Keratinocyte (primary cell): ENCODE measurements around the gene DPYD. TPM values are rescaled to one million over a fixed set of nuclear protein-coding genes. Genes with fewer than 3 reads are reported as not detected.

Experiments
- DNase-seq: peaks from one replicate; pipeline ENCODE4 v3.0.0-alpha.2; 2011; ENCODE audit warnings: low read depth, missing footprints, low spot score
- FAIRE-seq: peaks from 2 replicates; lab custom pipeline; 2011; peaks lifted over from hg19 to GRCh38; lab: Jason Lieb, UNC
- H2AFZ ChIP-seq: 2 replicates; pipeline ENCODE4 v1.6.0; 2012; ENCODE audit warnings: low read length, control low read depth, inconsistent platforms; ENCODE audit not compliant: control insufficient read depth
- H3K27ac ChIP-seq: 2 replicates; pipeline ENCODE4 v1.5.1; 2011; ENCODE audit warnings: low read length; ENCODE audit not compliant: control insufficient read depth, insufficient read depth
- H3K27me3 ChIP-seq: 3 replicates; pipeline ENCODE4 v1.6.0; 2011; ENCODE audit warnings: low read length; ENCODE audit not compliant: control insufficient read depth, insufficient read depth; ENCODE audit errors: extremely low read depth
- H3K36me3 ChIP-seq, 2 experiments: 2 replicates in 1 of 2; 3 replicates in 1 of 2; pipeline ENCODE4 v1.5.1; 2011; ENCODE audit warnings: low read length in 2 of 2, mild to moderate bottlenecking in 1 of 2; ENCODE audit not compliant: control insufficient read depth in 2 of 2, insufficient read depth in 2 of 2; ENCODE audit errors: extremely low read depth in 1 of 2
- H3K4me1 ChIP-seq: 3 replicates; pipeline ENCODE4 v1.5.1; 2011; ENCODE audit warnings: low read length; ENCODE audit not compliant: control insufficient read depth, insufficient read depth; ENCODE audit errors: extremely low read depth
- H3K4me2 ChIP-seq: 3 replicates; pipeline ENCODE4 v1.6.0; 2011; ENCODE audit warnings: low read depth, low read length; ENCODE audit not compliant: control insufficient read depth, insufficient read depth; ENCODE audit errors: extremely low read depth
- H3K4me3 ChIP-seq, 3 experiments: fragments of 200-600 bp in 1 of 3; sonication (generic) in 1 of 3; 2 replicates in 2 of 3; 3 replicates in 1 of 3; pipeline ENCODE4 v1.5.1; 2011 to 2016; ENCODE audit warnings: low read length in 3 of 3, mild to moderate bottlenecking in 3 of 3, control low read depth in 2 of 3, inconsistent platforms in 1 of 3, low read depth in 1 of 3, mixed read lengths in 1 of 3, mixed run types in 1 of 3, moderate library complexity in 1 of 3; ENCODE audit not compliant: control insufficient read depth in 2 of 3, insufficient read depth in 2 of 3; ENCODE audit errors: extremely low read depth in 1 of 3
- H3K79me2 ChIP-seq: 2 replicates; pipeline ENCODE4 v1.6.0; 2012; ENCODE audit warnings: low read length; ENCODE audit not compliant: control insufficient read depth, insufficient read depth
- H3K9ac ChIP-seq: 3 replicates; pipeline ENCODE4 v1.6.0; 2011; ENCODE audit warnings: low read length; ENCODE audit not compliant: control insufficient read depth, insufficient read depth; ENCODE audit errors: extremely low read depth
- H3K9me1 ChIP-seq: 3 replicates; pipeline ENCODE4 v1.6.0; 2011; ENCODE audit warnings: low read length; ENCODE audit not compliant: control insufficient read depth, insufficient read depth; ENCODE audit errors: extremely low read depth
- H3K9me3 ChIP-seq: 2 replicates; pipeline ENCODE4 v1.5.1; 2012; ENCODE audit warnings: low read depth, low read length; ENCODE audit not compliant: control insufficient read depth
- H4K20me1 ChIP-seq: 3 replicates; pipeline ENCODE4 v1.6.0; 2011; ENCODE audit warnings: low read length; ENCODE audit not compliant: control insufficient read depth, insufficient read depth; ENCODE audit errors: extremely low read depth
- CTCF ChIP-seq, 3 experiments: IDR thresholded peaks in 1 of 3; conservative IDR thresholded peaks in 1 of 3; optimal IDR thresholded peaks in 1 of 3; 2 replicates in 2 of 3; 3 replicates in 1 of 3; pipeline versions ENCODE3 to v1.5.1; 2011; ENCODE audit warnings: low read length in 3 of 3, mild to moderate bottlenecking in 3 of 3, moderate library complexity in 2 of 3, control low read depth in 1 of 3, inconsistent platforms in 1 of 3; ENCODE audit not compliant: insufficient read depth in 2 of 3; ENCODE audit errors: extremely low read depth in 1 of 3
- EZH2 ChIP-seq: IDR thresholded peaks from one replicate; pipeline ENCODE4 v1.6.1; 2012; ENCODE audit warnings: inconsistent platforms, mild to moderate bottlenecking, low read length, moderate library complexity
- dilution Hi-C: fragments of 300-500 bp; cut with MboI; formaldehyde crosslinking; loops from one replicate; pipeline ENCODE4 v1.7.0; 2020; ENCODE audit warnings: low sequenced_read_pairs; ENCODE audit not compliant: extremely low pct_ligation_motif_present
- polyA plus RNA-seq, 5 experiments: library from polyadenylated mRNA; depleted of rRNA in 3 of 5; stranded (reverse) in 3 of 5; stranded (forward) in 1 of 5; unstranded in 1 of 5; fragments of >200 nt; gene quantifications; 1 replicate in 1 of 5; 2 replicates in 3 of 5; 3 replicates in 1 of 5; pipeline versions ENCODE4 v1.2.1 to v1.2.3, GENCODE V29; 2011 to 2012; ENCODE audit warnings: missing spikeins in 2 of 5, low read depth in 1 of 5, low replicate concordance in 1 of 5

Gene DPYD
- polyA plus RNA-seq, 1 donor (not counting 4 experiments of a cell fraction or from before 2014, with no cell fraction given): 1.9 TPM

GRCh38 chr1:97778718-97779117, 142.1 kb downstream of the DPYD start:
- no peak overlapping the region for H3K4me3 ChIP-seq
- DNase-seq (no peak), FAIRE-seq (no peak)
- no peaks in the 10 kb centered on the region for H3K36me3 ChIP-seq
- H4K20me1 ChIP-seq: no peaks in the 10 kb centered on the region
- H3K27me3 ChIP-seq: no peaks in the 10 kb centered on the region
- H3K4me1 ChIP-seq: no peaks in the 10 kb centered on the region
- no peak overlapping the region for H3K27ac ChIP-seq
- dilution Hi-C loops: no loop called here
- no peak overlapping the region for H3K4me2 ChIP-seq
- no peak overlapping the region for H3K9ac ChIP-seq
- TF ChIP-seq CTCF (optimal IDR thresholded peaks at IDR 0.05 in 1 of 3, IDR thresholded peaks at IDR 0.05 in 1 of 3, conservative IDR thresholded peaks at IDR 0.05 in 1 of 3; ENCODE audit: extremely low read depth in 1 of 3, insufficient read depth in 2 of 3, low read length in 3 of 3): no peak
- TF ChIP-seq EZH2: no peak
- H3K79me2 ChIP-seq: no peaks in the 10 kb centered on the region
- H3K9me1 ChIP-seq: no peaks in the 10 kb centered on the region
- H3K9me3 ChIP-seq: no peaks in the 10 kb centered on the region
- H2AFZ ChIP-seq: no peak overlapping the region

- Histone ChIP-seq H3K27me3 (no peaks in the 10 kb centered on the region), H3K4me1 (no peaks in the 10 kb centered on the region), H3K4me2 (no peak overlapping the region), H4K20me1 (no peaks in the 10 kb centered on the region), H3K36me3 (no peaks in the 10 kb centered on the region), H3K9me1 (no peaks in the 10 kb centered on the region), H3K9ac (no peak overlapping the region), H3K27ac (no peak overlapping the region), H3K9me3 (no peaks in the 10 kb centered on the region), H2AFZ (no peak overlapping the region), H3K79me2 (no peaks in the 10 kb centered on the region), H3K4me3 (no peak overlapping the region)
- dilution Hi-C loops: no loop called here
- TF ChIP-seq EZH2 (no peak), CTCF (optimal IDR thresholded peaks at IDR 0.05 in 1 of 3, IDR thresholded peaks at IDR 0.05 in 1 of 3, conservative IDR thresholded peaks at IDR 0.05 in 1 of 3; ENCODE audit: extremely low read depth in 1 of 3, insufficient read depth in 2 of 3, low read length in 3 of 3) (no peak)
- DNase-seq (no peak), FAIRE-seq (no peak)
These were observed 150.5 kb downstream of the DPYD start for GRCh38 chr1:97770376-97770775.
